Activated naive CD8-positive, alpha-beta T cell treated with anti-CD3 and anti-CD28 coated beads, Interleukin-2, amount 10 ng/mL, durations not matched to agents 7 days and 5 days (primary cell): Measurements from ENCODE around the gene RGS6. TPM values are rescaled to one million over a fixed set of nuclear protein-coding genes. Genes with fewer than 3 reads are reported as not detected.

Source experiments
- ATAC-seq: fragments of 150-1000 bp; cut with Tn5 transposase; one replicate; pipeline ENCODE4 v1.10.0; 2021; ENCODE audit warnings: low read depth, moderate library complexity
- POLR2A ChIA-PET: fragments of 350-600 bp; sonication (Branson Sonifier 250); formaldehyde crosslinking; loops from one replicate; lab custom pipeline; 2021; ENCODE audit warnings: antibody characterized with exemption; lab: Charles Lee
- DNase-seq: peaks from one replicate; pipeline ENCODE4 v3.0.0; 2021
- H3K27ac Mint-ChIP-seq: one replicate; pipeline ENCODE4 v1.8.0; 2022; ENCODE audit warnings: mild to moderate bottlenecking, mixed read lengths
- H3K27me3 Mint-ChIP-seq: one replicate; pipeline ENCODE4 v1.8.0; 2022; ENCODE audit warnings: mild to moderate bottlenecking, moderate library complexity, mixed read lengths
- H3K36me3 Mint-ChIP-seq: one replicate; pipeline ENCODE4 v1.8.0; 2021; ENCODE audit warnings: mild to moderate bottlenecking, mixed read lengths
- H3K4me1 Mint-ChIP-seq: one replicate; pipeline ENCODE4 v1.8.0; 2021; ENCODE audit warnings: mixed read lengths
- H3K4me3 Mint-ChIP-seq: one replicate; pipeline ENCODE4 v1.8.0; 2022; ENCODE audit warnings: mild to moderate bottlenecking, moderate library complexity, mixed read lengths
- H3K9me3 Mint-ChIP-seq: one replicate; pipeline ENCODE4 v1.8.0; 2021; ENCODE audit warnings: mixed read lengths
- total RNA-seq, 2 experiments: library from RNA; stranded (reverse); gene quantifications; one replicate each; pipeline ENCODE4 v1.2.3, GENCODE V29; 2021

Gene RGS6
- total RNA-seq, 2 experiments from 2014 or later = 0.08 TPM; not detected in 1

DNA sequence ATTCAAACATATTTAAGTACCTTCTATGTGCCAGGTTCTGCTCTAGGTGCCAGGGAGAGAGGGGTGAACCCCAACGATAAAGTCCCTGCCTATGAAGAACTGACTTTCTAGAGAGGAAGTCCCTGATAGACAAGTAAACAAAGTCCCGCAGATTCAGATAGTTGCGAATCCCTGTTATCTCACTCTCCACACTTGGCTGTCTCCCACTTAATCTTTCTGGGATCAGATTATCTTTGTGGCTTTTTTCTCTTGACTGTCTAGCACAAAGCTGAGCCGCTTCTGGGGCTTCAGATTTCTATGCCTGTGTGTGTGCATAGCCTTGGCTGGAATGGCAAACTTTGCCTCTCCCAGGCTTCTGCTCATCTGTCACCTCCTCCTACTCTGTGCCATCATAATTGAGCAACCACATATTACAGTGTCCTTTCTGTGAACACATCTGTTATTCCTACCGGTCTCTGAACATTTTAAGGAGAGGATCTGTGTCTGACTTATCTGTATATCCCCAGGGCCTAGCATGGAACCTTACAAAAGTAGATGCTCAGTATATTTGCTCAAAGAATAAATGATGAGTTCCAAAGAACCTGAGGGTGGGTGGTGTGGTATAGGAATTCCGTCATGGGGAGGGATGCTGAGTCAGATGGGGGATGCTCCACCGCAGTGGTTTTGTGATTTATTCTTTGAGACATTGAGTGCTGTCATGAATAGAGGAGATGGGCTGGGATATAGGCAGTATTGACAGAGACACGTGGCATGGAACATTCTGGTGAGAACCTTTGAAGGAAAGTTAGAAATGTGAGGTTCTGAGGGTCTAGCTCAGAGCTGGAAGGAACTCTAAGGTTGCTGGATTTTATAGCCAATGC is 28.5 kb downstream of the RGS6 start:
- H3K36me3 Mint-ChIP-seq = no peaks in the 10 kb centered on the region
- no peak overlapping the region for H3K27ac Mint-ChIP-seq
- no peaks in the 10 kb centered on the region for H3K9me3 Mint-ChIP-seq
- peaks cover 11% of the 10 kb centered on the region for H3K27me3 Mint-ChIP-seq
- ATAC-seq (no peak), DNase-seq (no peak)
- H3K4me1 Mint-ChIP-seq = no peaks in the 10 kb centered on the region
- POLR2A ChIA-PET = no interaction called here
- H3K4me3 Mint-ChIP-seq = no peak overlapping the region

DNA sequence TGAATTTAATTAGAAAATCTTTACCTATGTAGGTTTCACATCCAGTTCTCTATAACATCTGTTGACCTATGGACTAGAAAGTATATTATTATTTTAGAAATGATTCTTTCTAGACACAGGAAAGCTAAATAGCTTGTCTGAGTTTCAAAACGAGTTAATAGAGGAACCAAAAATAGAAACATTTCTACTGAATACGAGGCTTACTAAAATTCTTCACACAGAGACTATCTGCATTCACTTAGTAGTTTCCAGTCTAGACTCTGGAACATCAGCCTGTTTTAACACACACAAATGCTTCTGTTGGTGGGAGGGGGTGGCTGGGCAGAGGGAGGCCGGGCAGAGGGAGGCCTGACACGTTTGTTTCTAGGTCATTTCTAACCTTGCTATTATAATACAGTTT is 29.7 kb downstream of the RGS6 start:
- Mint-ChIP-seq H3K27ac (no peak overlapping the region), H3K36me3 (no peaks in the 10 kb centered on the region), H3K9me3 (no peaks in the 10 kb centered on the region), H3K4me3 (no peak overlapping the region), H3K27me3 (peaks cover 12% of the 10 kb centered on the region), H3K4me1 (no peaks in the 10 kb centered on the region)
- no peak for DNase-seq
- POLR2A ChIA-PET = no interaction called here
- no peak for ATAC-seq

DNA sequence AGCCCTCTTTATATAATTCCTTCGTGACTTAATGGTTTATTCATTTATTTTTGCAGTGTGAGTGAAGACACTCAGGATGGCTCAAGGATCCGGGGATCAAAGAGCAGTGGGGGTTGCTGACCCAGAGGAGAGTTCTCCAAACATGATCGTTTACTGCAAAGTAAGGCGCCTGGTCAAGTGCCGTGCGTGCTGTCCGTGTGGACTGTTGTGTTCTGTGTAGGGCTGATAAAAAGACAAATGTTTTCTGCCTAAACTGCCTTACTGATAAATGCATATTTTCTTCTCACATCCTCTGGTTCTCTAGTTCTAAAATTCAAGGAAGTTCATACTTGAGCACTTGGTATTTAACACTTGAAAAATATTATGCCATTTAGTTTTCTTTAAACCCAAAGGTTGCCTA is 32.5 kb downstream of the RGS6 start:
- POLR2A ChIA-PET = no interaction called here
- H3K27me3 Mint-ChIP-seq = peaks cover 11% of the 10 kb centered on the region
- no peaks in the 10 kb centered on the region for H3K4me1 Mint-ChIP-seq
- no peaks in the 10 kb centered on the region for H3K36me3 Mint-ChIP-seq
- H3K27ac Mint-ChIP-seq = no peak overlapping the region
- H3K4me3 Mint-ChIP-seq = no peak overlapping the region
- no peak for ATAC-seq
- H3K9me3 Mint-ChIP-seq = peaks cover 3% of the 10 kb centered on the region
- no peak for DNase-seq

DNA sequence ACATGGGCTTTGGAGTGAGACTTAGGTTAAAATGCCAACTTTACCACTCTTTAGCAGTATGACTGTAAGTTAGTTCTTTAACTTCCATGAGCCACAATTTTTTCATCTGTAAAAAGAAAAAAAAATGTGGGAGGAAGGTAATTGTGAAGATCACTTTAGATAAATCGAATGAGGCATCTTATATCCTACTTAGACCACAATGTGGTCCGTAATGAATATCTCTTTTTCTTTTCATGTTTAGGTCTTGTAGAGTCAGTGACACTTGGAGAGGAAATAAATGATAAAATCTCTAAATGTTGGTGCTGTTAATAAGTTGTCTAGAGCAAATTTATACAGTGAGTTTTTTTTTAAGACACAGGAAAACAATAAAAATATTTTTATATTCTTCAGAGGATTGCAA is 34.3 kb downstream of the RGS6 start:
- H3K4me3 Mint-ChIP-seq = no peak overlapping the region
- POLR2A ChIA-PET = no interaction called here
- H3K9me3 Mint-ChIP-seq = peaks cover 5% of the 10 kb centered on the region
- no peaks in the 10 kb centered on the region for H3K4me1 Mint-ChIP-seq
- H3K27ac Mint-ChIP-seq = no peak overlapping the region
- DNase-seq (no peak), ATAC-seq (no peak)
- no peaks in the 10 kb centered on the region for H3K36me3 Mint-ChIP-seq
- H3K27me3 Mint-ChIP-seq = peaks cover 11% of the 10 kb centered on the region

DNA sequence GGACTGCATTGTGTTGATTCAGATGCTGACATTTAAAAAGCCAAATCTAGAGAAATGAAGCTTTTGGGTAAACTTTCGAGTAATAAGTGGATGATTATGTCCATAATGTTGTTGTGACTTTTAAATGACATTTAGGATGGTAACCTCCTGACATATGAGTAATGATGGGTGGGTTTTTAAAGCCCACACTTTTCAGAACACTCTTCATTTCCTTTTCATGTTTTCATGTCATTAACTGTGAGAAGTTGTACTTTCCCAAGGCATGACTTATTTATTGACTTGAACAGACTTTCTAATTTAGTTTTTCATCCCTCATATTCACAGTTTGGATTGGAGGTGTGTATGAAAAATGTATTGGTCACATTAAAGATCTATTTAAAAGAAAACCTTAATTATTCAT is 35.5 kb downstream of the RGS6 start:
- H3K4me3 Mint-ChIP-seq = no peak overlapping the region
- DNase-seq (no peak), ATAC-seq (no peak)
- no peaks in the 10 kb centered on the region for H3K36me3 Mint-ChIP-seq
- POLR2A ChIA-PET = no interaction called here
- H3K4me1 Mint-ChIP-seq = no peaks in the 10 kb centered on the region
- no peak overlapping the region for H3K27ac Mint-ChIP-seq
- H3K27me3 Mint-ChIP-seq = peaks cover 13% of the 10 kb centered on the region
- peaks cover 5% of the 10 kb centered on the region for H3K9me3 Mint-ChIP-seq

DNA sequence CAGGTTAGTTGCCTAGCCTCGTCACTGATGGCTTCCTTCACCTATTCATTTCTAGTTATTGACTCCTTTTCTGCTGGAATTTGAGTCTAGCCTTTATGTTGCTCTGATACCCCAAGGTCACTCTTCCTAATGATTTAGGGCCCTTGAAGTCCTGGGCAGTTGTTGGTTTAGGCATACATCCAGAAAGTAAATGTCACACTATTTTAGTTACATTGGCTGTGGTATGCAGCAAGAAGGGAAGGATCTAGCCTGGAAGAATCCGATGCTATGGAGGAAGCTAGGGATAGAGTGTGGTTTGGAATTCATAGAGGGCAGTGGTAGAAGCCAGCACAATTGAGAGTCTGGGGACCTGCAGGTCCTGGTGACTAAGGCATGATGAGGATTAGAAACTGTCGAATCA is 38.0 kb downstream of the RGS6 start:
- Mint-ChIP-seq H3K9me3 (peaks cover 5% of the 10 kb centered on the region), H3K27ac (no peak overlapping the region), H3K4me1 (no peaks in the 10 kb centered on the region), H3K36me3 (no peaks in the 10 kb centered on the region), H3K27me3 (peaks cover 17% of the 10 kb centered on the region), H3K4me3 (no peak overlapping the region)
- DNase-seq = no peak
- POLR2A ChIA-PET = no interaction called here
- no peak for ATAC-seq

DNA sequence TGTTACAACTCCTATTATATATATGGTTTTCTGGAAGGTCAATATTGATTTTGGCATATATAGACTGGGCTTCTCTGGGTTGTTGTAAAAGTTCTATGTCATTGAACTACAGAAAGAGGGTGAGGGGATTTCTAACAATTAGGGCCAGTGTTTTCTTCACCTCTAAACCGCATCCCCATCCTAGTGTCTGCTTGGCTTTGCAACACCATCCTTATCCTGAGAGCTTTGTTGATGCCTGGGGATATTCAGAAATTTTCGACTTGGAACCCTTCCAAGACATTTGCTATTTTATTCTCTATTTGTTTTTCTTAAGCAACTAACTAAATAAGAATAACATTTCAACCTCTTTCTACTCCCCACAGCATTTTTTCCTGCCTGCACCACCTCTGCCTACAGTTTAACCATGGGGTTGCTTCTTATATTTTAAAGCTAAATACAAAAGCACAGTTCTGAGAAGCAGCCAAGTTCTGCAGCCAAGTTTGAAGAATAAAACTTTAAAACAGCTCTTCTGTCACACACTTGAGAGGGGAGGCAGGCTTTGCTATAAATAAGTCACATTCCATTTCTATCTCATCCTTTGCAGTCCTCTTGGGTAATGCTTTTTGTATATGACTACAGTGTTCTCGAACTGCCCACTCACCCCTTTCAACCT is 53.4 kb downstream of the RGS6 start:
- no peak overlapping the region for H3K27ac Mint-ChIP-seq
- no peaks in the 10 kb centered on the region for H3K36me3 Mint-ChIP-seq
- POLR2A ChIA-PET = no interaction called here
- peaks cover 4% of the 10 kb centered on the region for H3K27me3 Mint-ChIP-seq
- no peak for ATAC-seq
- no peaks in the 10 kb centered on the region for H3K9me3 Mint-ChIP-seq
- H3K4me3 Mint-ChIP-seq = no peak overlapping the region
- H3K4me1 Mint-ChIP-seq = no peaks in the 10 kb centered on the region
- no peak for DNase-seq

DNA sequence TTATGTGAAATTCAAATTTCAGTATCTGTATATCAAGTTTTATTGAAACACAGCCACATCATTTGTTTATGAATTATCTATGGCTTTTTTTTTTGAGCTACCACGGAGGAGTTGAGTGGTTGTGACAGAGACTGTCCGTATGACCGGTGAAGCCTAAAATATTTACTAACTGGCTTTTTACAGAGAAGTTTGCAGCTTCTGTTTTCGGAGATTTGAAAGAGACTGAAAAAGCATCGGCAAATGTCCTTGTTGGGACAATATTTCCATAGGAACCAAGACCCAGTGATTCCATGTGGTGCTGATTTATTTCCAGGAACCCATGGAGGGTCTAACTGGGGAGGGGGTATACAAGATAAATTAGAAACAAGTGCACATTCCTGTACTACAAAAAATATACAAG is 56.2 kb downstream of the RGS6 start:
- POLR2A ChIA-PET = no interaction called here
- no peaks in the 10 kb centered on the region for H3K9me3 Mint-ChIP-seq
- H3K27me3 Mint-ChIP-seq = peaks cover 5% of the 10 kb centered on the region
- DNase-seq (no peak), ATAC-seq (no peak)
- H3K36me3 Mint-ChIP-seq = no peaks in the 10 kb centered on the region
- H3K4me1 Mint-ChIP-seq = no peaks in the 10 kb centered on the region
- H3K4me3 Mint-ChIP-seq = no peak overlapping the region
- no peak overlapping the region for H3K27ac Mint-ChIP-seq

DNA sequence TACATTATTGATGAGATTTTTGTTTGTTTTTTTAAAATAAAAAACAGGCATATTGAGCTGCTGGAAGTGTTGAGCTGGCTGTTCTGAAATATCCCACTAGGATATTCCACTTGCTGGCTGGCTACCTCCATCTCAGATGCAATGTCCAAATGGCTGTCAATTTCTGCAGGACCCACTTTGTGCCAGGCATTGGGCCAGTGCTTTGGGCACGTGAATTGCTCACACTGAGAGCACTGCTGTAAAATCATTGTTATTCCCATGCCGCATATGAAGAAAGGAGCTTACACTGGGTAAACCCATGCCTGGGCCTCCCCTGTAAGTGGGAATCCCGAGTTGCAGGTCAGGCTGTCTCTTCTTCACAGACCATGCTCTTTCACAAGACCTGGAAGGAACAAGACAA is 56.7 kb downstream of the RGS6 start:
- H3K36me3 Mint-ChIP-seq = no peaks in the 10 kb centered on the region
- DNase-seq (no peak), ATAC-seq (no peak)
- peaks cover 5% of the 10 kb centered on the region for H3K27me3 Mint-ChIP-seq
- H3K27ac Mint-ChIP-seq = no peak overlapping the region
- H3K4me3 Mint-ChIP-seq = no peak overlapping the region
- no peaks in the 10 kb centered on the region for H3K9me3 Mint-ChIP-seq
- POLR2A ChIA-PET = no interaction called here
- H3K4me1 Mint-ChIP-seq = no peaks in the 10 kb centered on the region

DNA sequence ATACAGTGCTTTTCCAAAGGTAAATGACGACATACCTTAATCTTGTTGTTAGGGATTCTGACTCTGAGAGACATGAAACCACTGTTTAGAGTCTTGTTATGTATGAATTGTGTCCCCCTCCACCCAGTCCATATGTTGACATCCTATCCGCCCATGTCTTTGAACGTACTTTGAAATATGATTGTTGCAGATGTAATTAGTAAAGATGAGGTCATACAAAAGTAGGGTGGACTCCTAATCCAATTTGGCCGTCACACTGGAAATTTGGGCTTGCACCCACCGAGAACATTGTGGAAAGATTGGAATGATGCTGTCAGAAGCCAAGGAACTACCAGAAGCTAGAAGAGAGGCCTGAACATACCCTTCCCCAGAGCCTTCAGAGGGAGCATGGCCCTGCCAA is 62.2 kb downstream of the RGS6 start:
- POLR2A ChIA-PET = no interaction called here
- Mint-ChIP-seq H3K4me1 (no peaks in the 10 kb centered on the region), H3K27ac (no peak overlapping the region), H3K36me3 (no peaks in the 10 kb centered on the region), H3K27me3 (peaks cover 3% of the 10 kb centered on the region), H3K4me3 (no peak overlapping the region), H3K9me3 (no peaks in the 10 kb centered on the region)
- ATAC-seq (no peak), DNase-seq (no peak)

DNA sequence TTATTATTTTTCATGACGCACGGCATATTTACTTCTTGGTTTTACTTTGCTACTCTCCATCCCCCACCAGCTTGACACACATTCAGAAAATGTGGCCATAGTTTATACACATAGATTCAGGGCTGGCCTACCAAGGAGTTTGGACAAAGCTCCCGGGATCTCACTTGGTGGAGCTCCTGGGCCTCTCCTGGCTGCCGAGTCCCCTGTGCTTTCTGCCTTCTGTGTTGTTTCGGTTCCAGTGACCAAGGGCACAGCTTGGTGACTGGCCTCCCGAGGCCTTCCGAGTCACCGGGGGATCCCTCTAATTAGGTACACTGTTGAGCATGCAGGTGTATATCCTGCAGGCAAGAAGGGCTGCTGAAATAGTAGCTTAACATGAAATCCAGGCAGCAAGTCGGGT is 63.5 kb downstream of the RGS6 start:
- Mint-ChIP-seq H3K4me1 (no peaks in the 10 kb centered on the region), H3K4me3 (no peak overlapping the region), H3K9me3 (peaks cover 6% of the 10 kb centered on the region), H3K27me3 (peaks cover under 1% of the 10 kb centered on the region), H3K27ac (no peak overlapping the region), H3K36me3 (no peaks in the 10 kb centered on the region)
- ATAC-seq (no peak), DNase-seq (no peak)
- POLR2A ChIA-PET = no interaction called here

DNA sequence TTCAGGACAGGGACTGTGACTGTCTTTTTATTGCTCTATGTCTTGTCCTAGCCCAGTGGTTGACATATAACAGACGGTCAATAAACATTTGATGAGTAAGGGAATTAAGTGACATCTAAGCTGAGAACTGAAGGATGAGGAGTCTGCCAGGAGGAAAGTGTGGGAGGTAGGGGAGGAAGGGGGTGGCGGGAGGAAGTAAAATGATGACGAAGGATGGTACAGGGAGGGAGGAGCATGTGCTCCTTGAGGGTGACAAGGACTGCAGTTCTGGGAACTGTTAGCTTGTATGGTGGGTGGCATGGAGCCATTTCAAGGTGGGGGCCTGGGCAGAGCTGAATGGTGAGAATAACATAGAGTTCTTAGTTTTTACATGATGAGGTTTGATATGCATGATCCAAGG is 64.4 kb downstream of the RGS6 start:
- POLR2A ChIA-PET = no interaction called here
- no peaks in the 10 kb centered on the region for H3K36me3 Mint-ChIP-seq
- no peaks in the 10 kb centered on the region for H3K4me1 Mint-ChIP-seq
- H3K27ac Mint-ChIP-seq = no peak overlapping the region
- no peak for ATAC-seq
- H3K9me3 Mint-ChIP-seq = peaks cover 6% of the 10 kb centered on the region
- no peaks in the 10 kb centered on the region for H3K27me3 Mint-ChIP-seq
- H3K4me3 Mint-ChIP-seq = no peak overlapping the region
- no peak for DNase-seq

DNA sequence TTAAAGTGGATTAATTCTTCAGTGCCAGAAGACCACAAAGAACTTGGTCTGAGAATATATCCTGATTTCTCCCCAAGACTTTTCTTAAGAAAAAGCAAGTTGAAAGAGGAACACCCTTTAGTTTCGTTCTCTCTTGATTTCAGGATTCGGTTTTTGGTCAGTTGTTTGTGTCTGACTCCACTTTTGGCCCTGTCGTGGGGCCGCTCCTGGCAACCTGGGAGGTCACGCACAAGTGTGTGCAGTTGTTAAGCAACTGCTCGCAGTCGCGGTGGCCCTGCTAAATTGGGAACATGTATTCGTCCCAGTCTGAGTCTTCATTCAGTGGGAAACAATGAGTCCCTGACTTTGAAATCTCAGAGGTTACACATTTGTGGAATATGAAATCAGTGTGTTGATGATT is 68.7 kb downstream of the RGS6 start:
- Mint-ChIP-seq H3K4me3 (no peak overlapping the region), H3K27ac (no peak overlapping the region), H3K36me3 (no peaks in the 10 kb centered on the region), H3K9me3 (peaks cover 6% of the 10 kb centered on the region), H3K4me1 (no peaks in the 10 kb centered on the region), H3K27me3 (peaks cover 2% of the 10 kb centered on the region)
- POLR2A ChIA-PET = no interaction called here
- ATAC-seq (no peak), DNase-seq (no peak)

DNA sequence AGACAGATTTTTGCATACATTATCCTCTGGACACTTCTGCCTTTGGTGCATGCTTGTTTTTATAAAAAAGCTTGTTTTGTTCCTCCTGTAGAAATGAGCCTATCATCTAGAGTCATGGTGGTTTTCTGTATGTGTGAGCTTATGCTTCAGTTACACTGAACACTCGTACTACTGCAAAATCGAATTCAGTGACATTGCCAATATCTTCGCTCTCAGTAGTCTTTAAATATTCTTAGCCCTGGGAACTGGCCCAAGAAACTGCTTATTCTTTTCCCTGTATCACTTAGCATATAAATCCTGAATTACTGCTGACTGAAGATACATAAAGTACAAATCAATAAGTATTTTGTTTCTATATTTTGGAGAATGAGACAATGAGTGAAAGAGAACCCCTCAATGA is 70.5 kb downstream of the RGS6 start:
- POLR2A ChIA-PET = interaction anchor here (0.6 kb wide), 1 partner anchor 438 kb away, joined by 3 read pairs; no protein-coding TSS in a partner anchor
- ATAC-seq (no peak), DNase-seq (no peak)
- Mint-ChIP-seq H3K27me3 (peaks cover 2% of the 10 kb centered on the region), H3K9me3 (peaks cover 6% of the 10 kb centered on the region), H3K4me3 (no peak overlapping the region), H3K27ac (no peak overlapping the region), H3K36me3 (no peaks in the 10 kb centered on the region), H3K4me1 (no peaks in the 10 kb centered on the region)
